Measurements from ENCODE around the gene GPR158.

GRCh38 chr10:25498645-25499044 lies 323.8 kb downstream of the GPR158 start:
- no peak for TF ChIP-seq EZH2 (IDR thresholded peaks at IDR 0.05; ENCODE audit: insufficient read depth, poor library complexity, severe bottlenecking)
- no peak for TF ChIP-seq EZH2phosphoT487 (IDR thresholded peaks at IDR 0.05; ENCODE audit: insufficient read depth, low read depth)

Data from GM23248 (cell line).